Measurements from ENCODE around the gene ANKRD22. TPM values are rescaled to one million over a fixed set of nuclear protein-coding genes. Genes with fewer than 3 reads are reported as not detected.

The ANKRD22 gene
- total RNA-seq, 2 experiments from 2014 or later: not detected

- no peak overlapping the region for H3K27ac ChIP-seq (ENCODE audit: low read depth in 1 of 2, low read length in 2 of 2)
Observed at GRCh38 chr10:88889559-88890337, 38.1 kb upstream of the ANKRD22 start.

DNA sequence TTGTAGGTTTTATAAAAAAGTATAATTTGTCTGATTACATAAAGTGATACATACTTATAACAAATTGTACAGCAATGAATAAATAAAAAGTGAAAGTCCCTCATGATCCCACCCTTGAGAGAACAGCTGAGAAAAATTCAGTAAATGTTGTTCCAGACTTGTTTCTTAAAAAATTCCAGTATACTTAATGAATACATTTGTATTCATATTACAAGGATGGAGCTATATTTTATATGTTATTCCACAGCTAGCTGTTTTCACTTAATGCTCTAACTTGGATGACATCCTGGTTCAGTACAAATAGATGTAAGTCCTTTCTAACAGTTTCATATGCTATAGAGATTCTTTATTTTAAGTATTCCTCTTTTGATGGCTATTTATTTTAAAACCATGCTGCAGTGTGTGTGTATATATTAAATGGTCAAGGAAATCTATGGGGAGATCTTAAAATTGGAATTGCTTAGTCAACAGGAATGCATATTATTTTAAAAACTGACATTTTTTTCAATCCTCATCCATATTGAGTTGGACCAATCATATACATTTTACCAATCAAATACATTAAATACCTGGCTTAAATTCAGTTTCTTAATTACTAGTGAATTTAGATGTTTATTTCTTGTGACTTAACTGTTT, 37.3 kb upstream of the ANKRD22 start:
- Mint-ChIP-seq H3K4me1 (ENCODE audit: low read depth) (peaks cover 79% of the 10 kb centered on the region), H3K27me3 (no peaks in the 10 kb centered on the region), H3K4me3 (no peak overlapping the region), H3K27ac (no peak overlapping the region), H3K9me3 (no peaks in the 10 kb centered on the region), H3K36me3 (ENCODE audit: low read depth) (no peaks in the 10 kb centered on the region)
- Histone ChIP-seq H3K4me1 (ENCODE audit: insufficient read depth, low read length) (peaks cover 21% of the 10 kb centered on the region), H3K4me3 (ENCODE audit: low read length) (no peak overlapping the region), H3K27ac (ENCODE audit: low read depth in 1 of 2, low read length in 2 of 2) (no peak overlapping the region), H3K36me3 (ENCODE audit: insufficient read depth, low read length) (peaks cover 9% of the 10 kb centered on the region), H3K9me3 (ENCODE audit: control insufficient read depth in 1 of 2, insufficient read depth in 1 of 2, low read length in 2 of 2) (no peaks in the 10 kb centered on the region), H3K27me3 (ENCODE audit: control insufficient read depth in 1 of 2, insufficient read depth in 2 of 2, low read length in 2 of 2) (no peaks in the 10 kb centered on the region)
- TF ChIP-seq, protein P1, sequence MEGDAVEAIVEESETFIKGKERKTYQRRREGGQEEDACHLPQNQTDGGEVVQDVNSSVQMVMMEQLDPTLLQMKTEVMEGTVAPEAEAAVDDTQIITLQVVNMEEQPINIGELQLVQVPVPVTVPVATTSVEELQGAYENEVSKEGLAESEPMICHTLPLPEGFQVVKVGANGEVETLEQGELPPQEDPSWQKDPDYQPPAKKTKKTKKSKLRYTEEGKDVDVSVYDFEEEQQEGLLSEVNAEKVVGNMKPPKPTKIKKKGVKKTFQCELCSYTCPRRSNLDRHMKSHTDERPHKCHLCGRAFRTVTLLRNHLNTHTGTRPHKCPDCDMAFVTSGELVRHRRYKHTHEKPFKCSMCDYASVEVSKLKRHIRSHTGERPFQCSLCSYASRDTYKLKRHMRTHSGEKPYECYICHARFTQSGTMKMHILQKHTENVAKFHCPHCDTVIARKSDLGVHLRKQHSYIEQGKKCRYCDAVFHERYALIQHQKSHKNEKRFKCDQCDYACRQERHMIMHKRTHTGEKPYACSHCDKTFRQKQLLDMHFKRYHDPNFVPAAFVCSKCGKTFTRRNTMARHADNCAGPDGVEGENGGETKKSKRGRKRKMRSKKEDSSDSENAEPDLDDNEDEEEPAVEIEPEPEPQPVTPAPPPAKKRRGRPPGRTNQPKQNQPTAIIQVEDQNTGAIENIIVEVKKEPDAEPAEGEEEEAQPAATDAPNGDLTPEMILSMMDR (IDR thresholded peaks at IDR 0.05): no peak
- ATAC-seq (ENCODE audit: poor library complexity) (no peak), DNase-seq (no peak)
- CTCF ChIA-PET: interaction anchor here (1.4 kb wide), 1 partner anchor 53 kb away, joined by 3 read pairs; no protein-coding TSS in a partner anchor
- POLR2A ChIA-PET: interaction anchor here (2.1 kb wide), 1 partner anchor 9 kb away, joined by 11 read pairs; the partner anchor contains the start of gene STAMBPL1
- intact Hi-C loops (cut with DNase I, micrococcal nuclease): no loop called here

More at GRCh38 chr10:88889559-88890337, 38.1 kb upstream of the ANKRD22 start:
- Mint-ChIP-seq H3K27ac (no peak overlapping the region), H3K27me3 (no peaks in the 10 kb centered on the region), H3K9me3 (no peaks in the 10 kb centered on the region), H3K4me1 (ENCODE audit: low read depth) (peaks cover 70% of the 10 kb centered on the region), H3K36me3 (ENCODE audit: low read depth) (no peaks in the 10 kb centered on the region), H3K4me3 (no peak overlapping the region)
- H3K27me3 ChIP-seq (ENCODE audit: control insufficient read depth in 1 of 2, insufficient read depth in 2 of 2, low read length in 2 of 2): no peaks in the 10 kb centered on the region
- H3K9me3 ChIP-seq (ENCODE audit: control insufficient read depth in 1 of 2, insufficient read depth in 1 of 2, low read length in 2 of 2): no peaks in the 10 kb centered on the region
- H3K4me1 ChIP-seq (ENCODE audit: insufficient read depth, low read length): peaks cover 16% of the 10 kb centered on the region
- ATAC-seq (ENCODE audit: poor library complexity) (no peak), DNase-seq (no peak)
- H3K4me3 ChIP-seq (ENCODE audit: low read length): no peak overlapping the region
- CTCF ChIA-PET: no interaction called here
- POLR2A ChIA-PET: no interaction called here
- TF ChIP-seq, protein P1 (IDR thresholded peaks at IDR 0.05): no peak
- H3K36me3 ChIP-seq (ENCODE audit: insufficient read depth, low read length): peaks cover 15% of the 10 kb centered on the region
- intact Hi-C loops (cut with DNase I, micrococcal nuclease): no loop called here

DNA sequence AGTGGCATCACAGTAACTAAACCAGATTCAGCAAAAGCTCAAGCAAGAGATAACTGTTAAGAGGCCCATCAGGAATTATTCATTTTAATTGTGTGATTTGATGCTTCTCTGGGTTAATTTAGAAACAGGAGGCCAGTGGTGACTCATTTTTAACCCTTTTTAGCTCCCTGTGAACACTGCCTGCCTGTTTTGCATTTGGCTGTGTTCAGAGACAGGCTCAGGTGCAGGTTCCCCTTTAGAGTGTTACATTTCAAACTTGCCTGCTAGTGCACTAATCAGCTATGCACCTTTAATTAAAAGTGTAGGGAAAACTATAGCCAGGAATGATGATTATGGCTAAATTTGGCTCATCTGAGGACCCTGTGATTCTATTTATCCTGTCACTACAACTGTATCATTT, 34.9 kb upstream of the ANKRD22 start:
- H3K27me3 ChIP-seq (ENCODE audit: control insufficient read depth in 1 of 2, insufficient read depth in 2 of 2, low read length in 2 of 2): no peaks in the 10 kb centered on the region
- H3K9me3 Mint-ChIP-seq: no peaks in the 10 kb centered on the region
- ChIA-PET POLR2A (no interaction called here), CTCF (no interaction called here)
- no peaks in the 10 kb centered on the region for H3K9me3 ChIP-seq (ENCODE audit: control insufficient read depth in 1 of 2, insufficient read depth in 1 of 2, low read length in 2 of 2)
- H3K27ac Mint-ChIP-seq: no peak overlapping the region
- H3K4me3 Mint-ChIP-seq: no peak overlapping the region
- intact Hi-C loops (cut with DNase I, micrococcal nuclease): no loop called here
- H3K36me3 ChIP-seq (ENCODE audit: insufficient read depth, low read length): peaks cover 5% of the 10 kb centered on the region
- no peaks in the 10 kb centered on the region for H3K27me3 Mint-ChIP-seq
- peaks cover 15% of the 10 kb centered on the region for H3K36me3 Mint-ChIP-seq (ENCODE audit: low read depth)
- H3K27ac ChIP-seq (ENCODE audit: low read depth in 1 of 2, low read length in 2 of 2): no peak overlapping the region
- H3K4me1 ChIP-seq (ENCODE audit: insufficient read depth, low read length): peaks cover 26% of the 10 kb centered on the region
- peaks cover 90% of the 10 kb centered on the region for H3K4me1 Mint-ChIP-seq (ENCODE audit: low read depth)
- DNase-seq (peak in 1 of 14 experiments; percentile 15), ATAC-seq (ENCODE audit: poor library complexity) (no peak)
- TF ChIP-seq, protein P1 (IDR thresholded peaks at IDR 0.05): no peak
- no peak overlapping the region for H3K4me3 ChIP-seq (ENCODE audit: low read length)

Measured in CD4-positive, alpha-beta T cell (primary cell).